ENCODE measurements around the gene DNPH1. TPM values are rescaled to one million over a fixed set of nuclear protein-coding genes. Genes with fewer than 3 reads are reported as not detected.

DNPH1 gene
- total and polyA plus RNA-seq, 9 of the 15 experiments (the other 6 are each of a cell fraction or from before 2014, with no cell fraction given) = 7.3 to 300 (median 68.7) TPM

- TF ChIP-seq, protein P1, sequence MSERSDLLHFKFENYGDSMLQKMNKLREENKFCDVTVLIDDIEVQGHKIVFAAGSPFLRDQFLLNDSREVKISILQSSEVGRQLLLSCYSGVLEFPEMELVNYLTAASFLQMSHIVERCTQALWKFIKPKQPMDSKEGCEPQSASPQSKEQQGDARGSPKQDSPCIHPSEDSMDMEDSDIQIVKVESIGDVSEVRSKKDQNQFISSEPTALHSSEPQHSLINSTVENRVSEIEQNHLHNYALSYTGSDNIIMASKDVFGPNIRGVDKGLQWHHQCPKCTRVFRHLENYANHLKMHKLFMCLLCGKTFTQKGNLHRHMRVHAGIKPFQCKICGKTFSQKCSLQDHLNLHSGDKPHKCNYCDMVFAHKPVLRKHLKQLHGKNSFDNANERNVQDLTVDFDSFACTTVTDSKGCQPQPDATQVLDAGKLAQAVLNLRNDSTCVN (CRISPR knock-in tag; IDR thresholded peaks at IDR 0.05) = no peak
- TF ChIP-seq, protein P2, sequence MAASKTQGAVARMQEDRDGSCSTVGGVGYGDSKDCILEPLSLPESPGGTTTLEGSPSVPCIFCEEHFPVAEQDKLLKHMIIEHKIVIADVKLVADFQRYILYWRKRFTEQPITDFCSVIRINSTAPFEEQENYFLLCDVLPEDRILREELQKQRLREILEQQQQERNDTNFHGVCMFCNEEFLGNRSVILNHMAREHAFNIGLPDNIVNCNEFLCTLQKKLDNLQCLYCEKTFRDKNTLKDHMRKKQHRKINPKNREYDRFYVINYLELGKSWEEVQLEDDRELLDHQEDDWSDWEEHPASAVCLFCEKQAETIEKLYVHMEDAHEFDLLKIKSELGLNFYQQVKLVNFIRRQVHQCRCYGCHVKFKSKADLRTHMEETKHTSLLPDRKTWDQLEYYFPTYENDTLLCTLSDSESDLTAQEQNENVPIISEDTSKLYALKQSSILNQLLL (CRISPR knock-in tag; IDR thresholded peaks at IDR 0.05; ENCODE audit: borderline replicate concordance) = no peak
- TF ChIP-seq RFX1 (IDR thresholded peaks at IDR 0.05) (peak; percentile 71; the same call in 1 of the 2 replicates), TAF15 (IDR thresholded peaks at IDR 0.05; ENCODE audit: low read depth, low read length) (no peak), ZBTB12 (CRISPR knock-in tag; IDR thresholded peaks at IDR 0.05) (no peak), LEF1 (IDR thresholded peaks at IDR 0.05) (no peak), RBM34 (IDR thresholded peaks at IDR 0.05; ENCODE audit: borderline replicate concordance, insufficient read depth, low read length) (no peak), FOXA3 (CRISPR knock-in tag; conservative IDR thresholded peaks at IDR 0.05 in 1 of 2, IDR thresholded peaks at IDR 0.05 in 1 of 2) (no peak), ERF (CRISPR knock-in tag; IDR thresholded peaks at IDR 0.05) (0 out of 2 replicates have a peak, but pooled peaks have one; percentile 75), POLR2H (tag; IDR thresholded peaks at IDR 0.05; ENCODE audit: low read depth) (no peak), ZNF696 (CRISPR knock-in tag; conservative IDR thresholded peaks at IDR 0.05) (no peak), STAT5B (CRISPR knock-in tag; IDR thresholded peaks at IDR 0.05) (no peak), TAF1 (IDR thresholded peaks at IDR 0.05; ENCODE audit: control insufficient read depth, extremely low read depth, insufficient read depth, low read length, severe bottlenecking) (no peak), ZNF699 (CRISPR knock-in tag; IDR thresholded peaks at IDR 0.05; ENCODE audit: insufficient replicate concordance) (no peak), ZNF140 (CRISPR knock-in tag; IDR thresholded peaks at IDR 0.05) (no peak), NUFIP1 (IDR thresholded peaks at IDR 0.05; ENCODE audit: partially characterized antibody) (no peak), MIER1 (IDR thresholded peaks at IDR 0.05; ENCODE audit: low read depth) (no peak), ZNF274 (IDR thresholded peaks at IDR 0.05; ENCODE audit: borderline replicate concordance, low read depth, low read length) (no peak), ZBTB8A (IDR thresholded peaks at IDR 0.05; ENCODE audit: partially characterized antibody) (no peak), EHMT2 (IDR thresholded peaks at IDR 0.05) (no peak)
- TF ChIP-seq, protein P3, sequence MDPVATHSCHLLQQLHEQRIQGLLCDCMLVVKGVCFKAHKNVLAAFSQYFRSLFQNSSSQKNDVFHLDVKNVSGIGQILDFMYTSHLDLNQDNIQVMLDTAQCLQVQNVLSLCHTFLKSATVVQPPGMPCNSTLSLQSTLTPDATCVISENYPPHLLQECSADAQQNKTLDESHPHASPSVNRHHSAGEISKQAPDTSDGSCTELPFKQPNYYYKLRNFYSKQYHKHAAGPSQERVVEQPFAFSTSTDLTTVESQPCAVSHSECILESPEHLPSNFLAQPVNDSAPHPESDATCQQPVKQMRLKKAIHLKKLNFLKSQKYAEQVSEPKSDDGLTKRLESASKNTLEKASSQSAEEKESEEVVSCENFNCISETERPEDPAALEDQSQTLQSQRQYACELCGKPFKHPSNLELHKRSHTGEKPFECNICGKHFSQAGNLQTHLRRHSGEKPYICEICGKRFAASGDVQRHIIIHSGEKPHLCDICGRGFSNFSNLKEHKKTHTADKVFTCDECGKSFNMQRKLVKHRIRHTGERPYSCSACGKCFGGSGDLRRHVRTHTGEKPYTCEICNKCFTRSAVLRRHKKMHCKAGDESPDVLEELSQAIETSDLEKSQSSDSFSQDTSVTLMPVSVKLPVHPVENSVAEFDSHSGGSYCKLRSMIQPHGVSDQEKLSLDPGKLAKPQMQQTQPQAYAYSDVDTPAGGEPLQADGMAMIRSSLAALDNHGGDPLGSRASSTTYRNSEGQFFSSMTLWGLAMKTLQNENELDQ (CRISPR knock-in tag; IDR thresholded peaks at IDR 0.05; ENCODE audit: borderline replicate concordance) = no peak
These were observed 18.1 kb upstream of the DNPH1 start (continued) for GRCh38 chr6:43247114-43247999.
